NCI-H82 (cell line): ENCODE measurements around the gene ZDHHC8.

Experiments used
- DNase-seq: peaks from one replicate; lab custom pipeline; 2025; lab: John Stamatoyannopoulos, UW

The ZDHHC8 gene

GRCh38 chr22:20114506-20115475, 16.8 kb upstream of the ZDHHC8 start:
- DNase-seq = no peak

- no peak for DNase-seq
Measured at GRCh38 chr22:20115691-20116375, 15.8 kb upstream of the ZDHHC8 start, which contains the start of gene RANBP1. Gene RANBP1 (plus strand): TSS chr22:20116104. CDS start chr22:20116185, 81 bp downstream.

GRCh38 chr22:20116376-20116950, 15.1 kb upstream of the ZDHHC8 start:
- DNase-seq = peak; percentile 55

GRCh38 chr22:20116951-20117632, 14.5 kb upstream of the ZDHHC8 start, which contains the start of gene TRMT2A:
Gene TRMT2A (minus strand): TSS chr22:20117226. CDS start chr22:20116906, 320 bp downstream.
- peak; percentile 97 for DNase-seq

- DNase-seq = peak; percentile 35
Measured at GRCh38 chr22:20117633-20118299, 13.8 kb upstream of the ZDHHC8 start.

- DNase-seq = peak; percentile 27
Measured at GRCh38 chr22:20118300-20119020, 13.1 kb upstream of the ZDHHC8 start.

- DNase-seq = no peak
Measured at GRCh38 chr22:20121856-20122415, 9.7 kb upstream of the ZDHHC8 start.

GRCh38 chr22:20123366-20124082, 8.1 kb upstream of the ZDHHC8 start:
- no peak for DNase-seq

GRCh38 chr22:20124083-20124787, 7.4 kb upstream of the ZDHHC8 start:
- DNase-seq = no peak

- no peak for DNase-seq
Measured at GRCh38 chr22:20125201-20126174, 6.1 kb upstream of the ZDHHC8 start.

- DNase-seq = no peak
Measured at GRCh38 chr22:20126284-20127029, 5.1 kb upstream of the ZDHHC8 start.

- DNase-seq = no peak
Measured at GRCh38 chr22:20127318-20127868, 4.2 kb upstream of the ZDHHC8 start.

GRCh38 chr22:20127869-20128618, 3.6 kb upstream of the ZDHHC8 start:
- DNase-seq = peak; percentile 41

GRCh38 chr22:20128619-20128901, 3.0 kb upstream of the ZDHHC8 start:
- no peak for DNase-seq

- DNase-seq = peak; percentile 78
Measured at GRCh38 chr22:20128902-20129746, 2.5 kb upstream of the ZDHHC8 start.

- DNase-seq = no peak
Measured at GRCh38 chr22:20129747-20130014, 1.9 kb upstream of the ZDHHC8 start.
